ENCODE data around the gene AREG.
"Not testable (repeated sequence)": the region's sequence is repeated elsewhere in the genome, so short reads cannot be mapped to it uniquely, and the experiment has no call there.

Gene AREG, protein sequence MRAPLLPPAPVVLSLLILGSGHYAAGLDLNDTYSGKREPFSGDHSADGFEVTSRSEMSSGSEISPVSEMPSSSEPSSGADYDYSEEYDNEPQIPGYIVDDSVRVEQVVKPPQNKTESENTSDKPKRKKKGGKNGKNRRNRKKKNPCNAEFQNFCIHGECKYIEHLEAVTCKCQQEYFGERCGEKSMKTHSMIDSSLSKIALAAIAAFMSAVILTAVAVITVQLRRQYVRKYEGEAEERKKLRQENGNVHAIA

DNA sequence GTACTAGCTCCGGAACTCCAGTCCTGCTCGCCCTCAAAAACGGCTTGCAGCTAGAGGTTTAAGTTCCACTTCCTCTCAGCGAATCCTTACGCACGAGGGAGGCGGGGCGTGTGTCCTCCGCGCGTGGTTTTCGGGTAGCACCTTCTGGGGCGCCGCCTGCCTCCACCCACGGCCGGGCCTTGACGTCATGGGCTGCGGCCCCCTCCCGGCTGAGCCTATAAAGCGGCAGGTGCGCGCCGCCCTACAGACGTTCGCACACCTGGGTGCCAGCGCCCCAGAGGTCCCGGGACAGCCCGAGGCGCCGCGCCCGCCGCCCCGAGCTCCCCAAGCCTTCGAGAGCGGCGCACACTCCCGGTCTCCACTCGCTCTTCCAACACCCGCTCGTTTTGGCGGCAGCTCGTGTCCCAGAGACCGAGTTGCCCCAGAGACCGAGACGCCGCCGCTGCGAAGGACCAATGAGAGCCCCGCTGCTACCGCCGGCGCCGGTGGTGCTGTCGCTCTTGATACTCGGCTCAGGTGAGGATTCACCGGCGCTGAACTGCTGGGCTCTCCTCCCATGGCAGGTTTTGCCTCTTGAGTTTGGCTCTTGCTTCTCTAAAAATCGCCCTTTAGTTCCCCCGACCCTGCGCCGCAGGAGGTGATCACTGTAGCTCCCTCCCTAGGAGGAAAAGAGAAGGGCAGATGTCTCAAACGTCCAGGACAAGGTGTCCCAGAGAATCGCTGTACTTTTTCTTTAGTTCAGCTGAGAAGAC is at the start of gene AREG:
Gene AREG (plus strand): TSS at position 246 of the 752 bp plus-strand sequence. CDS start 210 bp downstream, at position 456.
- DNase-seq, result peak; percentile 18 to 89 (median 31)
- intact Hi-C loops (cut with DNase I), result no loop called here

DNA sequence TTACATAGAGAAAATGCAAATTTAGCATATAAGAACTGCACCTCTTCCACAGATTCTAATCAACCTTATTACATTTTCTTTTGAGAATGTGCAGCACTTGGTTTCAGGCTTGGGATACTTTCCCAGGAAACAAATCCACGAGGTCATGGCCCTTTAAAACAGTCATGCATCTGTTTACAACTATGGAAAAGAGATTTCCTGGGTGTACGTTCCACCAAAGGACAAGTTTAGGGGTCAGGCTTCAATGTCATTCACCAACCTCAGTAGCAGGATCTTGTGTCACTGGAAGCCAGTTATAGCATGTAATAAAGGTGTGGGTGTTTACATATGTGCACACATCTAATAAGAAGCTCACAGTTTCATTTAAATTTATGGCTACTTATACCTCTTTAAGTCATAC is 49.3 kb upstream of the AREG start:
- intact Hi-C loops (cut with DNase I), result no loop called here
- no peak for DNase-seq

DNA sequence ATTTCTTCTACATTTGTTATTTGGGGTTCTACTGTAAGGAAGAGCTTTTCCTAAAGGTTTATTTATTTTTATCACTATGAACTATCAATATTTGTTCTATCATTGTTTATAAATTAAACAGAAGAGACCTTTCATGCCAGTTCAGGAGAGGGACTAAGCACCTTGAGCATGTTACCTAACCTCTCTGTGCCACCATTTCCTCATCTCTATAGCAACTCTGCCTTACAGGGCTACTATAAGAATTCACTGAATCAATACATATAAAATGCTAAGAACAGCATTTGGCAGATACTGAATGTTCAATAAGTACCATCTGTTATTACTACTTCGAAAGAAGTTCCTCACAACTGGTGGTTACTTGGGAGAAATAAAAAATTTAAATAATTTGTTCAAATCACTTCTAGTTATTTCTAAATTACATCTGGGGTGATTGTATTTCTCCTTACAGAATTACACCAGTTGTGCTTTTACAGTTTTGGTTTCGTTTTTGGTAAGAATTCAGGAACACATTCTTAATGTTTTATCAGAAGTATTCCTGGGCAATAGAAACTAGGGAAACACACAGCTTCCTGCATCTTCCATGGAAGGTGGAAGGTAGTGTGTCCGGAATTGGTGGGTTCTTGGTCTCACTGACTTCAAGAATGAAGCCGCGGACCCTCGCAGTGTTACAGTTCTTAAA is 47.0 kb upstream of the AREG start:
- intact Hi-C loops (cut with DNase I), result no loop called here
- no peak for DNase-seq

DNA sequence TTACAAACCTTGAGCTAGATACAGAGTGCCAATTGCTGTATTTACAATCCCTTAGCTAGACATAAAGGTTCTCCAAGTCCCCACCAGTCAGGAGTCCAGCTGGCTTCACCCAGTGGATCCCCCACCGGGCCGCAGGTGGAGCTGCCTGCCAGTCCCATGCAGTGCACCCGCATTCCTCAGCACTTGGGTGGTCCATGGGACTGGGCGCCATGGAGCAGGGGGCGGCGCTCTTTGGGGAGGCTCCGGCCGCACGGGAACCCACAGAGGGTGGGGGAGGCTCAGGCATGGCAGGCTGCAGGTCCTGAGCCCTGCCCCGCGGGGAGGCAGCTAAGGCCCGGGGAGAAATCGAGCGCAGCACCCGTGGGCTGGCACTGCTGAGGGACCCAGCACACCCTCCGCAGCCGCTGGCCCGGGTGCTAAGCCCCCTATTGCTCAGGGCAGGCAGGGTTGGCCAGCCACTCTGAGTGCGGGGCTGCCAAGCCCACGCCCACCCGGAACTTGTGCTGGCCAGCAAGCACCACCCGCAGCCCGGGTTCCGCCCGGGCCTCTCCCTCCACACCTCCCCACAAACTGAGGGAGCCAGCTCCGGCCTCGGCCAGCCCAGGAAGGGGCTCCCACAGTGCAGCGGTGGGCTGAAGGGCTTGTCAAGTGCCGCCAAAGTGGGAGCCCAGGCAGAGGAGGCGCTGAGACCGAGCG is 45.9 kb upstream of the AREG start:
- peak in 2 of 10 donors; percentile 70 for DNase-seq
- intact Hi-C loops (cut with DNase I), result not testable (repeated sequence)

DNA sequence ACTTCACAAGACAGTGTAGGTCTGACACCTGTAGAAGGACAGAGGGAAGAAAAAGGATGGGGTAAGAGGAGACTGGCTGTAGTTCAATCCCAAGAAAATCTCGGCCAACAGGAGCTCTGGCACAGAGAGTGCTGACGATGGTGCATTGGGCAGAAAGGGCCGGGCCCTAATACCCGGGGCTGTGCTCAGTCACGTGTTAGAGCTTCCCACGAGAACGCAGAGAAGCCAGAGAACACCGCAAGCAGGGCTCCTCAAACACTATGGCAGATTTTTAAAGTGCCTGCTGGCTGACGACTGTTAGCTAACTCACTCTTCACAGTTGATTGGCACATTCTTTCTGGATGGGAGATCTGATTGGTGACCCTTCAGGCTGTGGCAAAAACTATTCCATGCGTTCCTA is 44.5 kb upstream of the AREG start:
- intact Hi-C loops (cut with DNase I), result no loop called here
- DNase-seq, result no peak

DNA sequence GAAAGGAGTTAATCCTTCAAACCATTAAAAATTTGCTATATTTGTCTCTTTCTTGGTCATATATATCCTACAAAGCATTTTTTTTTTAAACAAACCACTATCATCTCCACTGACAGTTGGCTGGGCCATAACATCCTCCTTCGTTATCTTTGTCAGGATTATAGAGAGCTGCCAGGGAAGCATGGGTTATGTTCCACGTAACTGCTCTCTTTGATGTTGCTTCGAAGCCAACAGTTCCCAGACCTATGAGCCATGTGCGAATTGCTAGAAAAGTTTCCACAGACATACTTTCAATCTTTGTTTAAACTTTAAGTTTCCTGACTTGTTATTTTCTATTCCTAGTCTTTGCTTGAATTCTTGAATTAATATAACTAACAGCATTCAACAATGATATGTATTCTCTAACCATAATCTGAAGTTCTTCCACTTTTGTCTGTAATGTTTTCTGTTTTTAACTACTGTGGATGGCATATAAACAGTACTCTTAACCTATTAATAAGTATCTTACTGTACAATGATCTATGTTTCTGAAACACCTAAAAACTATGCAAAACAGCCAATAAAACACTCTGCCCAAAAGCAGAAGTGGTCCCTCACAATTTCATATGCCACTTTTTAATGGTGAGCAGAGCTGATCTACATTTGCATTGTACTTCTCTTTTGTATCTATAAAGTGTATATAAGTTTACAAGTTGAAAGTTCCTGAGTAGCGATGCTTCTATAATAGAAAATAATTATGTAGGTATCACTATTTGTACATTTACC is 42.1 kb upstream of the AREG start:
- no peak for DNase-seq
- intact Hi-C loops (cut with DNase I), result no loop called here

DNA sequence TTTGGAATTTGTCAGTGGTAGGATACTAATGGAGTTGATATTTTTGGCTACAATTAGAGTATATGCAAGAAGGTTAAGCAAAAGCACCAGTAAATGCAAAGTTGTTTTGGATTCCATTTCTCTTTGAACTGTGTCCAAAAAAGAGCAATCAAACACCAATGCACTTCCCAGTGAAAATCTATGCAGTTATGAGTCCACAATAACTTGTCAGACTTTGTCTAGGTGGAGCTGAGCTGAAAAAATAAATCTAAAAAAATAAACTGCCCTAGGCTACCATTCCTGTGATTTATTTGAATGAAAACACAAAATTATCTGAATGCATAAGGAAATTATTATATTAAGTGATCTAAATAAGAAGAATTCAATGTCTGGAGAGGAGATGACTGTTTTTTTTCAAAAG is 37.0 kb upstream of the AREG start:
- no peak for DNase-seq
- intact Hi-C loops (cut with DNase I), result no loop called here

DNA sequence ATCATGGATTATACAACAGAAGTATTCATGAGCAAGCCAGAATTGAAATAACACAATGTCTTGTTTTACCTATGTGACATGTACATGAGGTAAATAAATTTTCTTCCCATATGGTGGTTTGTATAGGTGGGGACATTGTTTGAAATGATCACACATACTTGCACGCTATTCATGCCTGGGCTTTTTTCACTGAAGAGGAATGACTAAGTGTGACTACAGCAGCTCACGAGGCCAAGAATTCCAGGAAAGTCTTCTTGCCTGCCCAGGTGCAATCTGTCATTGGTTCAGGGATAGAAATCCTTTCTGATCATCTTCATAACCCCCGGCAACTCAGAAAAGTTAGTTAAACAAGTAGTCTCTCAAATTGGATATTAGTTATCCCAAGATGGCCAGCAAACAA is 36.3 kb upstream of the AREG start:
- intact Hi-C loops (cut with DNase I), result no loop called here
- DNase-seq, result no peak

DNA sequence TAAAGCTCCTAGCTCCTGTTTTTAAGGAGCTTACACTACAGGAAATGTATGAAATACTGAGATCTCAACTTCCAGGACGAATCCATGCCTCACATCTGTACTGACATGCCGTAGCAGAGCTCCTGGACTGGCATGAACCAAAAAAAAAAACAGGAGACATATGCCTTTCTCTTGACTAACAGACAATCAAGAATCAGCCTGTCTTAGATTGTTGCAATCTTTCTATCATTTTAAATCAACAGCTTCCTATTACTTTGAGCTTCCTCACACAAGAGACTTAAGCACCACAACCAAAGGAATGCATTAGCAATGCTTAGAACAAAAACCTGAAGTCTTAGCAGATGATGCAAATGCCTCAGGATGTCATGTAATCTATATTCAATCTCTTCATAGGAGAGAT is 34.7 kb upstream of the AREG start:
- intact Hi-C loops (cut with DNase I), result no loop called here
- no peak for DNase-seq

DNA sequence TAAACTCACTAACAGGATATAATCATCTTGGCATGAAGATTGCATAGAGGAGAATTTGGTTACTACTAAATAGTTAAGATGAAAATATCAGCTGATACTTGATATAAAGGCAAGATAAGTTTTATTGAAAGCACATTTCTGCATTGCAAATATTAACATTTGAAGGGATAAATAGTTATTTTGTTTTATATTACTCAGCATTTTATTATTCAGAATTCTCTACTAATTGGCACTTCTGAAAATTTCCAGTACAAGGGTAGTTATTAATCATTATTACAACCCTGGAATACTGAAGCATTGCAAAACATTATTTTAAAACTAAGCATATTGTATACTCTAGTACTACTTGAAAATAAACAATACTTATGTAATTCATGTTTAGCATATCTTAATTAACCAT is 32.7 kb upstream of the AREG start:
- intact Hi-C loops (cut with DNase I), result no loop called here
- no peak for DNase-seq

DNA sequence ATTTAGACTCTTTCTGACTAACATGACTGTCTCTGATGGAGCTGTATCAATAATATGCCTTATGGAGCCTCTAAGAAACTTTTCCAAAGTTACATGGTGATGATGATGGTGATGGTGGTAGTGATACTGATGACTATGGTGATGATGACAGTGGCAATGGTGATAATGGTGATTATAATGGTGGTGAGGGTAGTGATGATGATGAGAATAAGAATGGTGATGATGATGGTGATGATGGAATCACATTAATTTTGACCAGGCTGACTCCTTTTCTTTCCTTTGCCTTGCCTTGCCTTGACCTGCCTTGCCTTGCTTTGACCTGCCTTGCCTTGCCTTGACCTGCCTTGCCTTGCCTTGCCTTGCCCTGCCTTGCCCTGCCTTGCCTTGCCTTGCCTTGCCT is 31.7 kb upstream of the AREG start:
- DNase-seq, result no peak
- intact Hi-C loops (cut with DNase I), result no loop called here

DNA sequence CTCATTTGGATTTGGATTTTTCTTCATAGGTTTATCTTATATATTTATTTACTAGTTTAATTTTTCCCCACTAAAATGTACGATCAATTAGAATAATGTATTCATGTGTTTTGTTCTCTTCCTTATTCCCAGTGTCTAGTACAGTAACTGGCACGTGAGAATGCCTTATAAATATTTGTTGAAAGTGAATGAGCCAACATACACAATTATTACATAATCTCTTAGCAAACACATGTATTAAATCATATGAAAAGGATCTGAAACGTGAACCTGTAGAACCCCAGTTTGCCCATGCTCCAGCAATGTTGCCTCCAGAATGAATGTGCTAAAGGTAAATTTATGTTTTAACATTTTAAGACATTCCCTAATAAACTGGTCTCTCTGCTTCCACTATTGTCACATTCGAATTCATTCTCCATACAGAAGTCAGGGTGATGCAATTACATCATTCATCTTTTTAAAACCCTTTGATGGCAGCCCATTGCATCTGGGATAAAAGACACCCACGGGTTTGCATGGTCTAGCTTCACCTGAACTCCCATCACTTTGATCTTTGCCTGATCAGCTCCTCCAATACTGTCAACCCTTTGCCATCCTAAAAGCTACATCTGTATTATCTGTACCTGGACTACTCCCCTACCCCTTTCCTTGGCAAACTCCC is 30.7 kb upstream of the AREG start:
- intact Hi-C loops (cut with DNase I), result no loop called here
- no peak for DNase-seq

DNA sequence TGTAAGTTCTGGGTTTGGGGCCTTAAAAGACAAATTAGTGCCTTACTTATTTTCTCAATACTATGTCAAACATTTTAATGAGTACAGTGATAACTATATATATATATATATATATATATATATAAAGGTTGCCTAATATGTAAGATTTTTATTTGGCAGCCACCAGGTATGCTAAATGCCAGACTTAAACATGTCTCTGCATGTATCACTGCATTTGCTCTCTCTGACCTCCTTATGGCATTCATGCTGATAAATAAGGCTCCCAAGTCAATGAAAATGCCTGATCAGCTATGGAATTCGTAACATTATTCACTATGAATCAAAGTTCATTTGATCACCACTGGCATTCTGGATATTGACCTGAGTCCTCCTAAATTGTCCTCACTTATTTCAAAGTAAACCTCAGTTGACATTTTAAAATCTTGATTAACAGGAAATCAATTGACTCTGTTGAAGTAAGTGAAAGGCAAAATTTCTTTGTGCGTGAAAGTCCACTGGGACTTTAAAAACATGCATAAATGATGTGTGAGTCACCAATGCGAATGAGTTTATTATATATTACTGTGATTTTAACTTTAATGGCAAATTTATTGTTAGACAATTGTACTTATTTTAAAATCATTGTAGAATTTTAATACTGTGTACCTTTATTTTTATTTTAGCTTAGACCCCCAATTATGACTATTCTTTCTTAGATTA is 29.2 kb upstream of the AREG start:
- intact Hi-C loops (cut with DNase I), result no loop called here
- no peak for DNase-seq

DNA sequence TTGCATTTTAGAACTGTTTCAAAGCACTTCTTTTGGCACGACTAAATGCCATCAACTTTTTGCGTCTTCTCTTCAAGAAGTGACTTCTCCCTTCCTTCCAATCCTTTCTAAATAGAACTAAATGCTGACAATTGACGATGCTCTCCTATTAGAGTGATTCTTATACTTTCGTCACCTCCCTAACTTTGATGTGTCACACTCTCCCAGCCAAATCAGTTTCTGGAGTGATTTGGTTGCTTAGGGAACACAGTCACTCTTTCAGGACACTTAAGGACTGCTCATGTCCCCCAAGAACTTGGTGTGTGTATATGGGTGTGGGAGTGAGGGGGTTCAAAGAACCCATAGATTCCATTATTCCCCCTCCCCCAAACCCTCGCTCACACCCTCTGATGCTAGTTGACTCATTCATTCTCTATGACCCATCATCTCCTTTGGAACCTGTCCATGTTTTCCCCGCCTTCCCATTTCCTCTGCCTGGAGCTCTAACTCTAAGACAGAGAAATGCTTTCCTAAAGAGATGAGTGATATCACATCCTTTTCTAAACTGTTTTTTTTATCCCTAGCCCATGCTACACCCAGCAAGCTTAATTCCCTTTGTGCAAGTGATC is 26.8 kb upstream of the AREG start:
- no peak for DNase-seq
- intact Hi-C loops (cut with DNase I), result no loop called here

DNA sequence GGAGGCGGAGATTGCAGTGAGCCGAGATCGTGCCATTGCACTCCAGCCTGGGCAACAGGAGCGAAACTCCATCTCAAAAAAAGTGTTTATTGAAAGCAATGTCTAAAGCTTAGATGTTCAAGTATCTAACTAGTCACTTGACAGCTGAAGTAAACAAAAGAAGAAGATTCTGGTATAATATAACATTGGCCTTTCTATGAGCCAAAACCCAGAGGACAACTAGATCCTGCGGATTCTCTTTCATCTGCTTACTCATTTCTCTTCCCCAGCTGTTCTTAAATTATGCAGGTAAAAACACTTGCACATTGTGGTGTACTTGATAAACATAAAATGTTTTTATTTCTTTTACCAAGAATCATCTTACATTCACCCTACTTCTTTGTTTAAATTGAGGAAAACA is 24.1 kb upstream of the AREG start:
- DNase-seq, result no peak
- intact Hi-C loops (cut with DNase I), result no loop called here

DNA sequence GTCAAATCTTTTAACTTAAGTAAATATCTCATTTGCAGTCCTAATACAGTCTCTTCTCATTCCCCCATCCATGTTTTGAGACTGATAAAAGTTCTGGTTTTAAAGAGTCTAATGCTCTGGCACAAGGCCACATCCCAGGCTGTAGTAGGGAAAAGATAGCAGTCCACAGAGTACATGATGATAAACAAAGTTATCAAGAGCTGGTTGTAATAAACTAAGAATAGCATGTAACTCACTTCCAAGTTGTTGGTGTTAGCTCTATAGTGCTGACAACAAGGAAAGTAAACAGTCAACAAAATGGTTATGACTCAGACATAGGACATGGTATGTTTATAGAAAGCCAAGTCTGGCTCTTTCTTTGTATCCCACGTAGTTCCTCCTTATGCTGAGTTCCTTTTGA is 21.8 kb upstream of the AREG start:
- intact Hi-C loops (cut with DNase I), result no loop called here
- DNase-seq, result no peak

DNA sequence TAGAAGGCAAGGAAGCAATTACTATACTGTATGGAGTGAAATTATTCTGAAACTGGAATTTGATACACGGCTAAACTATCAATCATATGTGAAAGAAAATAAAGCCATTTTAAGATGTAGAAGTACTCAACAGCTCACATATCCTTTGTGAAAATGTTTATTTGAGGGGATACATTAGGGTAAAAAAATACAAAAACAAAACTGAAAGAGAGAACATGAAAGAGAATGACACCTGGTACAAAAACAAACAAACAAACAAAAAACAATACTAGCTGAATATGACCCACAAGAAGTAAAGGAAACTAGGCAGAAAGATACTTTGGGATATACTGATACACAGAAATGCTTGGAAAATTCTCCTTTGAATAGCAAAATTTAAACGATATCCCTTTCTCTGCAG is 20.8 kb upstream of the AREG start:
- intact Hi-C loops (cut with DNase I), result no loop called here
- no peak for DNase-seq

DNA sequence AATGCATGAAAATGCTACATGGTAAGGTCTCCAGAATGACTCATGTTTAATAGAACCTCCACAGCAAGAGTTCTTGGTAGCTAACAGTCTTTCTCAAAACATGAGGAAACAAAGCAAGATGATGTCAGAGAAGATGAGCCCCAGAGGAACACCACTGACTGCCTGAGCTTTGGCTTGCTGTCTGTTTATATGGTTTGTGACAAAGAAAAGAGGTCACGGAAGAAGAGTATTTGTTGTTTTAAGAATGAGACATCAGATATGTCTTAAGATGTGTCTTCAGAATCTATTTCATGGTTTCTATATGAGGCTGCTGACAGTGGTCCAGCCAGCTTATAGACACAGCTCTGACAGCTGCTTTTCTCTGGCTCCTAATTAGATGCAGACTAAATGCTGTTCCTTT is 18.8 kb upstream of the AREG start:
- intact Hi-C loops (cut with DNase I), result no loop called here

DNA sequence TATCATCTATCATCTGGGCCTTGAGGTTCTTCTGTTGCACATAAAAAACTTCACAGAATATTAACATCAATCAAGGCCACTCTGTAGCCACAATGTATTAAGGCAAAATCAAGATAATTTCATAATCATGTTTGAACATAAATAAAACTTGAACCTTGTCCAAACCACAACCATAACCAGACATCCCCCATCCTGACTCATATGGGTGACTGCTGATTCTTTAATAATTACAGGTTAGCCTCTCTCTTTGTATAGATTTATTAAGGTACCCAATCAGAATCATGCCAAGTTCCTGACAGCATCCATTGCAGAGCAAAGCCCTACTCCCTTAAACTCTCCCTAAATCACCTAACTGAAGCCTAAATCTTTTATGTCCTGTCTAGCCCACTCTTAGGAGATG is 16.7 kb upstream of the AREG start:
- DNase-seq, result no peak
- intact Hi-C loops (cut with DNase I), result no loop called here

More for the DNA sequence above, 18.8 kb upstream of the AREG start:
- no peak for DNase-seq

Measured in posterior cingulate gyrus (tissue), 11 donors.